GM21528 (cell line): ENCODE results near the gene TMEM91.
"Not testable (repeated sequence)": the region's sequence is repeated elsewhere in the genome, so short reads cannot be mapped to it uniquely, and the experiment has no call there.

Experiments used
- ATAC-seq: cut with Tn5 transposase; IDR thresholded peaks from one replicate; pipeline ENCODE4 v1.9.1; 2021; ENCODE audit warnings: mild to moderate bottlenecking, moderate library complexity; ENCODE audit not compliant: unreplicated experiment, low FRiP score

TMEM91 gene

DNA sequence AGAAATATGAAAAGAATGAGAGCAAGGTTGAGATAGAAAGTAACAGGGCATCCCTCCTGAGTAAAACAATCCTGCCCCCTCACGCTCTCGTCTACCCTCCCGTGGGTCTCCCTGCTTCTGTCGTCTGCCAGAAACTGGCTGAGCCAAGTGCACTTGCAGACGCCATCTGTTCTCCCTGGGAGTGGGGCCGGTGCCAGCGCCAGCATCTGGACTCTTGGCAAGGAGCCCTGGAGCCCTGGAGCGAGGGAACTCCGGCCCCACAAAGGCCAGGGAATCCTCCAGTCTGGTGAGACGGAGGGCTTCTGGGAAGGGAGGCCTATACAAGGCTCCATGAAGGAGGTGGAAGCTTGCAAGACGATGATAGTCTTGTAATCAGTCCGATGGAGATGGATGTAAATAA is 2.3 kb upstream of the TMEM91 start:
- no peak for ATAC-seq

DNA sequence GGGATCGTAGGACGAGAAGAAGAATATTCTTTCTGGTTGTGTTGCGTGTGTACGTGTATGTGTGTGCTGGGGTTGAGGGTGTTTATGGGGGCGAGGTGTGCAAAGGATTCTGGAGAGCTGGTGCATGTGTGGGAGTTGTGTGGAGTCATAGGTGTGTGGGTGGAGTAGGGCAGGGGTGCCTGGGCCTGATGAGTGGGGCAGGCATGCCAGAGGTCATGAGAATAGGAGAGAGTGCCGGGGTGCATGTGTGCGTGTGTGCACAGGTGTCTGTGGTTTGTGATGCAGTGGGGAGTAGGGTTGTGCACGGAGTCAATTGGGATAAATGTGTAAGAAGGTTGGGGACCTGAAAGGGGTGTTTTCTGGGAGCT is 649 bp downstream of the TMEM91 start:
- ATAC-seq = no peak

DNA sequence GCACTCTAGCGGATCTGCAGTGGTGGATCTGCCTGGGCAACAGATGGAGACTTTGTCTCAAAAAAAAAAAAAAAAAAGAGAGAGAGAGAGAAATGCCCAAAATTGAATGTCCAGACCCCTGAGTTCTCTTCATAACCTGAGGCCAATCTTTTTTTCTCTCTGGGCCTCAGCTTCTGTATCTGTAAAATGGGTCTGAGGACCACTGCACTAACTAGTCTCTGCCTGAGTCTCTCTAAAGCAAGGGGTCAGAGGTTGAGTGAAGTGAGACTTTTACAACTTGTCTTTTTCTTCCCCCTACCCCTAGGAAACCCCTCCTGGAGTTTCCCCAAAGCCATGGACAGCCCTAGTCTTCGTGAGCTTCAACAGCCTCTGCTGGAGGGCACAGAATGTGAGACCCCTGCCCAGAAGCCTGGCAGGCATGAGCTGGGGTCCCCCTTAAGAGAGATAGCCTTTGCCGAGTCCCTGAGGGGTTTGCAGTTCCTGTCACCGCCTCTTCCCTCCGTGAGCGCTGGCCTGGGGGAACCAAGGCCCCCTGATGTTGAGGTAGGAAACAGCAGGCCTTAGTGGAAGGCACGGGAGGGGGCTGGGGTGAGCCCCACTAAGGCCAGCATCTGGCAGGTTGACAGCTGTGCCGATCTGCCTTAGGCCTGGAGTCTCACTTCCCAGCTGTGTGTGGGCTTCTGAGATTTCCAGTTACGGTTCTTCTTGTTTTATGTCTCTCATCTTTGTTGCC is 1.8 kb downstream of the TMEM91 start:
- ATAC-seq = peak; percentile 64

DNA sequence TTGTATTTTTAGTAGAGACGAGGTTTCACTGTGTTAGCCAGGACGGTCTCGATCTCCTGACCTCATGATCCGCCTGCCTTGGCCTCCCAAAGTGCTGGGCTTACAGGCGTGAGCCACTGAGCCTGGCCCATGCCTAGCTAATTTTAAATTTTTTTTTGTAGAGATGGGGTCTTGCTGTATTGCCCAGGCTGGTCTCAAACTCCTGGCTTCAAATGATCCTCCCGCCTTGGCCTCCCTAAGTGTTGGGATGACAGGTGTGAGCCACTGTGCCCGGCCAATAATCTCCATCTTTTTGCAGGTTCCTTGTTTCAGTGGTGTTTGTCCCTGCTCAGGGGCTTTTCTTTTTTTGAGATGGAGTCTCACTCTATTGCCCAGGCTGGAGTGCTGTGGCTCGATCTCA is 5.2 kb downstream of the TMEM91 start:
- not testable (repeated sequence) for ATAC-seq

DNA sequence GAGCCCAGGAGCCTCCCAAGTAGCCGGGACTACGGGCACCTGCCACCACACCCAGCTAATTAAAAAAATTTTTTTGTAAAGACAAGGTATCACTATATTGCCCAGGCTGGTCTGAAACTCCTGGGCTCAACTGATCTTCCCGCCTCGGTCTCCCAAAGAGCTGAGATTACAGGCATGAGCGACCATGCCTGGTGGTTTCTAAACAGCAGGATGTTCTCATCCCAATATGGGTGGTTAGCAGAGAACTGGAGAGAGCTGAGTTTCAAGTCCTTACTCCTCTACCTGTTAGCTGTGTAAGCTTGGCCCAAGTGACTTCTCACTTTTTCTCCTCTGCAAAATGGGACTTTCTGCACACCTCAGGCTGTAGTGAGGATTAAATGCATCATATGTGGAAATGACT is 8.0 kb downstream of the TMEM91 start:
- ATAC-seq = no peak

DNA sequence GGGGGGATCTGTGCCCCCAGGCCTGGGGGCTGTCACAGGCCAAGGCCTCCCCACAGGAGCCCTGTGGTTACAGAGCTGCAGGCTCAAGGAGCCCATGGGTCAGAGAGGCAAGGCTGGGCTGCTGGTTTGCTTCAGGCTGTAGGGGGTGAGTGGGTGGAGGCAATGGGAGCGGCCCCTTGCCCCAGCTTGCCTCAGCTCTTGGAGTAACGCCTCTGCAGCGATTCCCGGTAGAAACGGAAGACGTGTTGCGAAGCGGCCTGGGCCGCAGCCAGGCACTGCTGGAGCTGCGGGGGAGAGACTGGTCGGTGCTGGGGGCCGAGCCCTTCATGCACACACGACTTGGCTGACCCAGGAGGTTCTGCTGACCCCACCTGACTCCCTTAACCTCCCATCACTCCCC is 10.1 kb downstream of the TMEM91 start:
- no peak for ATAC-seq

DNA sequence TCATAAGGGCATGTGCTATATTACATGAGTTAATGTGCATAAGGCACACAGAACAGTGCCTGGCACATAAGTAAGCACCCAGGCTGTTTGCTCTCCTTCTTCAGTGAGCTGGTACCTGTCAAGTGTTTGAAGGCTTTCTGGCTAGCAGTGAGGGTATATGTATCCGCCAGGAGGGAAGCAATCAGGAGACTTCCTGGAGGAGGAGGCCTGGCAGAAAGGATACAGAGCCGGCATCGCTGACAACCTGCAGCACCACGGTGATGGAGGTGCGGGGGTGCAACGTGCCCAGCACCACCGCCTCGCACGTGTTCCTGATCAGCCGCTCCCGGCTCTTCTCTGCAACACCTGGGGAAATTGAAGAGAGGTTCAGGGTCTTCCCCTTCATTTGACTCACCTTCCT is 15.3 kb downstream of the TMEM91 start:
- no peak for ATAC-seq

DNA sequence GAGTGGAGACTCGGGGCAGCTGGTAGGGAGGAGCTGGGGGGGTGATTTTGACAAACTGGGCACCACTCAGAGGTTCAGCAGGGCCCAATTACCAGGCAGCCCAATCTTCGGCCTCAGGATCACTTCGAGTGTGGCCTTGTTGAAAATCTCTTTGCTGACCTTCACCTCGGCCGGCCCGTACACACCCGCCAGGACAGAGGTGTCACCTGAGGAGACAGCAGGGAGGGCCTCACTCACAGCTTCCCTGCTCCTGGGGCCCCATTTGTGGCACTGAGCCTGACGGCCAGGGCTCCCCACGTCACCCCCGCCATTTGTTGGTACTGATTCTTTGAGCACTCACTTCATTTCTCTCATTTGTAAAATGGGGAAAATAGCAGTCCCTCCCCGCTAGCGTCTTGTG is 16.4 kb downstream of the TMEM91 start:
- ATAC-seq = no peak

DNA sequence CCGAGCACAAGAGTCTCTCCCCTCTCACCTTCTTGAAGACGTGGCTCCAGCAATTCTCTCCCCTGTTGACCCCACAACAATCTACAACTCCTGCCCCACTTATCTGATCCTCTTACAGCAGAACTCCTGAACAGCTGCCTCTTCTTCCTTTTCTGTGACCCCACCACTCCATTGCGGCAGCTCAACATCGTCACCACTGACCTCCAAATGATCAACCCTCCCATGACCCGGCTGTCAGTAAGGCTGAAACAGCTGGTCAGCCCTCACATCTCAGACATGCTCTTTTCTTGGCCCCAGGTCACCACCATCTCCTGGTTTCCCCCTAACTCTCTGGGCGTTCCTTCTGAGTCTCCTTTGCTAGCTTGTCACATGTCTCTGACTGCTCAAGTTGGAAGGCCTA is 19.0 kb downstream of the TMEM91 start:
- ATAC-seq = no peak

DNA sequence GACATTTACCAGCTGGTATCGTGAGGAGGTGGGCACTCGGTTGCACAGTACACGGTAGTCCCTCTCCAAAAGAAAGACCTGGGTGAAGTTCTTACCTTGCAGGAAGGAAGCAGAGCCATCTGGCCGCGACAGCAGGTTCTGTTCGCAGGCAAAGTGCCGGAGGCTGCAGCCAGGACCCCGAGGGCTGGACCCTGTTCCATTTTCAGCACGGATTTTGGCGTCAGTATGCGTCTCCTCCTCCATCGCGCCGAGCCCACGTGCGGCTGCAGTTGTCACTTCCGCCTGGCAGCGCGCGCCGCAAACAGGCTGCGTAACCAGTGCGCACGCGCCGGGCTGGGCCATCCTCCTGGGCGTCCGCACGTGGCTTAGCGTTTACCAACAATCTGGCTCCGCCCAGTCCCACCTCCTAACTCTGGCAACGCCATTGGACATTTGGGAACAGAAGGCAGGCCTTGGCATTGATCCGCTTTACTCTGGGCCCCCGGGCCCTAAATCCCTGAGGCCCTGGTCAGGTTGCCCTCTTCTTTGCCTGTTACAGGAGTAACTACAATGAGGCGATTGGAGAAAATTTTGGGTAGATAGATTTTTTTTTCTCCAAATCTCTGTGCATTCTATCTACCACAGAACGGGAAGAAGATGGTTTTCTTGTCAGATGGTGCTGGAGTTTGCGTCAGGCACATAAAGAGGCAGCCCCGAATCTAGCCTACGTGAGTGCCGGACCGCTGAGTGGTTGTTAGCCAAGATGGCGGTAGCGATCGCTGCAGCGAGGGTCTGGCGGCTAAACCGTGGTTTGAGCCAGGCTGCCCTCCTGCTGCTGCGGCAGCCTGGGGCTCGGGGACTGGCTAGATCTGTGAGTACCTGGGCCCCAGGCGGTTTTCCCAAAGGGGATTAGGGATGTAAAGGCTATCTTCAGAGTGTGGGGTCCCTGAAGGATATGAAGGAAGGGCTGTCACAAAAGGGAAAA is 21.0 kb downstream of the TMEM91 start, which contains the start of the genes BCKDHA and EXOSC5:
TSS of gene BCKDHA (plus strand) at position 733 of the 964 bp plus-strand sequence. CDS start at position 743, 10 bp downstream.
TSS of gene EXOSC5 (minus strand) at position 274 of the 964 bp plus-strand sequence. CDS start at position 243, 31 bp downstream.
- peak; percentile 87 for ATAC-seq

DNA sequence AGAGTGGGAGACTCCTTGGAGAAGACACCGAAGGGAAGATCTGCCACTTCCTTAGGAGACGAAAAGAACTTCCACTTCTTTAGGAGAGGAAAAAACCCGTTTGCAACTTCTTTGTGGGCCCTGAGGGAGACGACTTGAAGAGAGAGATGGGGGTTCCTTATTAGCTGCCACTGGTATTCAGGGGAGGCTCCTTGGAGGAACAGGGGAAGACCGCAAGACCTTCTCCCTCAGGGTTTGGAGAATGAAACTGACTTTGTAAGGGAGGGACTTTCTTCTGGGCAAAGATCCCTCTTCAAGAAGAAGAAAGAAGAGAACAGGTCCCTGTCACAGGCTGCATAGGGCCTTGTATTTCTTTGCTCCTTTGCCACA is 21.7 kb downstream of the TMEM91 start:
- ATAC-seq = no peak

DNA sequence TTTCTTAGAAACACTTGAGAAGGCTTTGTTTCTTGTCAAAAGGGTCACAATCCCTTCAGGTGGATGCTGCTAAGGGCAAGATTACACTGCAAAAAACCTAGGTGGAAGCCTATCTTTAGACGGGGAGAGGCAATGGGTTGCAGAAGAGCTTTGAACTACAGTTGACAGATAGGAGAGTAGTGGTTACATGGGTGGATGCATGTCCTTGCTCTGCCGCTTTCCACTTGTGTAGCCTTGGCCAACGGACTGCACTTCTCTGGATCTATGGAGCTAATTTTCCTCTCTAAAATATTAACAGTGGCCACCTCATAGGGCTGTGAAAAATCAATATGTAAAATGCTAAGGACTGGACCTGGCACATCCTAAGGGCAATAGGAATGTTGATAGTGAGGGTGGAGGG is 22.3 kb downstream of the TMEM91 start:
- no peak for ATAC-seq

DNA sequence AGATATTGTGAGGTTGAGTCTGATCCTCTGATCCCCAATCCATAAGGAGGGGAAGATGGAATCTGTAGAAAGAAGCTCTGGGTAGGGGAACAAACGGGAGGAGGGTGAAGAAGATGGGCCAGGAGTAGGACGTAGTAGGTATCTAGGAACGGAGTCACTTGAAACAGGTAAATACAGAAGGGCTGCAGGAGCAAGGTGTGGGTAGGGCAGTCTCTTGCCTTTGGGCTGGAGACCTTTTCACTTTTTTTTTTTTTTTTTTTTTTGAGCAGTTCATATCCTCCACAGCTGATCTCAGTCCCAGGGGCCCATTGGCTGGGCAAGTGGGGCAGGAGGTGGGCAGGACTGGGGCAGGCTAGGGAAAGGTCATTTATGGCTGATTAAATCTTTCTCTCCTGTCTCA is 22.8 kb downstream of the TMEM91 start:
- no peak for ATAC-seq

DNA sequence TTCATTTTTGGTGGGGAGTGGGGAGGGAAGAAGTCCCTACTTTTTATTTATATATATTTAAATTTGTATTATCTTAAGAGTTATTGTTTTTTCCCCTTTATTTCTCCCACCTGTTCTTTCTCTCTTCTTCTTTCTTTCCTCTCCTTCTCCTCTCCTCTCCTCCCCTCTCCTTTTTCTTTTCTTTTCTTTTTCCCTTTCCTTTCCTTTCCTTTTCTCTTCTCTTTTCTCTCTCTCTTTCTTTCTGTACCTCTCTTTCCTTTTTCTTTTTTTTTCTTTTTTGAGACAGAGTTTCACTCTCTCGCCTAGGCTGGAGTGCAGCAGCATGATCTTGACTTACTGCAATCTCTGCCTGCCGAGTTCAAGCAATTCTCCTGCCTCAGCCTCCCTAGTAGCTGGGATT is 23.2 kb downstream of the TMEM91 start:
- ATAC-seq = no peak

DNA sequence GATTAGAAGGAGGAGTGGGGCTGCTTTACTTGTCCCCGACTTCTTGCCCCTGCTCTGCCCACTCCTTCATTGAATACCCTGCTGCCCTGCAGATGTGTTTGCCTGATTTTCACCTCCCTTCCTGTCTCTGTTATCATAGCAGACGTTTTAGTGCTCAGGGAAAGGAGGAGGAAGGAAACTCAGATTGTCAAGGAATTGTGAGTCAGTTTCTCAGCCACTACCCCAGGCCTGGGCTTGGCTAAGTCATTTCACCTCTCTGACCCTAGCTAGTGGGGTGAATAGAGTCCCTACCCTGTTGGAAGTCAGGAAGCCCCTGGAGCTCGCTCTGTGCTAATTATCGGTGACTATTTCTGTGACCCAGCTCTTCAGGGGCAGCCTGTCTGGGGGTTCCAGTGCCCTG is 25.1 kb downstream of the TMEM91 start:
- ATAC-seq = no peak

DNA sequence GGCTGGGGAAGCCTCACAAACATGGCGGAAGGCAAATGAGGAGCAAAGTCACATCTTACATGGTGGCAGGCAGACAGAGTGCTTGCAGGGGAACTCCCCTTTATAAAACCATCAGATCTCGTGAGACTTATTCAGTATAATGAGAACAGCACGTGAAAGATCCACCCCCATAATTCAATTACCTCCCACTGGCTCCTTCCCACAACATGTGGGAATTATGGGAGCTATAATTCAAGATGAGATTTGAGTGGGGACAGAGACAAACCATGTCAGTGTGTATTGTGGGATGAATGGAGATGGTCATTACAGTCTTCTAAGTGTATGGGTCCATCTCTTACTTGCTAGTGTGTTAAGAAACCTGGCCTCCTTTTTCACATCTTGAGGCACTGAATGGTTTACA is 25.7 kb downstream of the TMEM91 start:
- ATAC-seq = no peak

DNA sequence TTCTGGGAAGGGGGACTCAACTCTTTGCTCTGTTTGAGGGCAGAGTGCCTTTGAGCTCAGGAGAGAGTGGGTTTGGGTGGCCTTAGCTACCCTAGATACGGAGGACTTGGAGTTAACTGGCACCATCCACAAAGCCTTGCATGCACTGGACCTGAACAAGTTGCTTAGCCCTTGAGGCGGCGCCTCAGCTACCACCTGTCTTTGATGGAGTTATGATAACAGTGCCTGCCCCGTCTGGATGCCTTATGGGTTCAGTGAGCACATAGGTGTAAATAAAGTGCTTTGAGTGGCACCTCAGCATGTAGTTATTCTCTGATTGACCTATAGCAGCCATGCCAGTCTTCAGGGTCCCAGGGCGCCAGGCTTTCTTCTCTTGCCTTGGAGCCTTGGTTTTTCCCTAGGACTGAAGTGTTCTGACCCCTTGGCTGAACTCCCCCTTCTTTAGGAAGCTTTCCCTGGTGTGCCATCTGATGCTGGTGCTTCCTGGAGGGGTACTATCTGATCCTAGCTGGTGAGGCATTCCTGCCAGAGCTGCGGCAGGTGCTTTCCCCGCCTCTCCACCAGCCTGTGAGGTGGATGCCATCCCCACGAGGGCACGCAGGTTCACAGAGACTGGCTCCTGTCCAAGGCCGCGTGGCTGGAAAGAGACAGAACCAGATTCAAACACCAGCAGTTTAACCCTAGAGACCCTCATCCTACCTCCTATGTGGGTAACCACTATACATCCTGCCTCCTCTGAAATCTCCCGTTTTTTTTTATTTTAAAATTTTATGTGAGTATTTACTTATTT is 27.0 kb downstream of the TMEM91 start:
- ATAC-seq = no peak

DNA sequence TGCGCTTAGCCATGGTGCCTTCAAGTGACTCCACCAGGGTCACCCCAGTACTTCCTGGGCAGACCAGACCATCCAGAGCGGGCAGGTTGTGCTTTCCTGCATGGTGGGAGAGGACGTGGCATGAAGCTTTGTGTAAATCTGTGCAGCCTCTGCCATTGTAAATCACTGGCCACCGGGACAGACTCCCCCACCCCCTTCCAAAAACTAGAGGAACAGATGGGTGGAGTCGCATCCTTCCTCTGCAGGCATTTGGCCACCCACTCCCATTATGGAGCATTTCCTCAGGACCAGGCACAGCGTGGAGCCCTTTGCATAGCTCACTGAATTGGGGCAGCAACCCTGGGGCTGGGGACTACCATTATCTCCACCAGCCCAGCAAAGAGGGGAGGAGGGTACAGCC is 29.4 kb downstream of the TMEM91 start:
- no peak for ATAC-seq

DNA sequence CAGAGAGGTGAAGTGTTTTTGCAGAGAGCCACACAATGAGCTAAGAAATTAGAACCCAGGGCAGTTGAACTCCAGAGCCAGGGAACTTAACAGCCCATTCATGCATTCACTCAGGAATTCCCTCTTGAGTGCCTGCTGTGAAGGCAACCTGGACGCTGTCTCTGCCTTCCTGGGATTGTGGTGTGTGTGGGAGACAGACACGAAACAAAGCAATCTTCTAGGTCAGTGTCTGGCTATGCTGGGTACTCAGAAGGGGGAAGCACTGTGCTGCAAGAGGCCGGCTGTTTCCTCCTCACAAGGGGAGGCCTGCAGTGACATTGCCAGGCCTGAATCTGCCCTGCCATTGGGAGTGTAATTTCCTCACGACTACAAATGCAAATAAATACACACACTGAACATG is 30.9 kb downstream of the TMEM91 start:
- no peak for ATAC-seq

DNA sequence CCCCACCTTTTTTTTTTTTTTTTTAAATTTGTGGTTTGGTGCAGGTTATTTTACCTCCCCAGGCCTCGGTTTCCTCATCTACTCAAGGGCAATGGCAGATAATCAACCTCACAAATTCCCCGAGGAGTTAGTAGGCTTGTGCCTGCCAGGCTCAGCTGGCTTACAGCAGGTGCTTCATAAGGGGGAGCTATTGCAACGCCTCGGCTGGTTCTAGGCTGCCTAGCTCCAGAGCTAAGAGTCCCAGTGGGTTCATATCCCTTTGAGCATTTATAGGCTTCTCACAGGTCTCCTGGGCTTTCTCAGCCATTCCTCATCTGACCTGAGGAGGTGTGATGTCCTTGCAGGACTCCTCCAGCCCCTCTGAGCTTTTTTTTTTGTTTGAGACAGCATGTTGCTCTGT is 31.9 kb downstream of the TMEM91 start:
- ATAC-seq = no peak

DNA sequence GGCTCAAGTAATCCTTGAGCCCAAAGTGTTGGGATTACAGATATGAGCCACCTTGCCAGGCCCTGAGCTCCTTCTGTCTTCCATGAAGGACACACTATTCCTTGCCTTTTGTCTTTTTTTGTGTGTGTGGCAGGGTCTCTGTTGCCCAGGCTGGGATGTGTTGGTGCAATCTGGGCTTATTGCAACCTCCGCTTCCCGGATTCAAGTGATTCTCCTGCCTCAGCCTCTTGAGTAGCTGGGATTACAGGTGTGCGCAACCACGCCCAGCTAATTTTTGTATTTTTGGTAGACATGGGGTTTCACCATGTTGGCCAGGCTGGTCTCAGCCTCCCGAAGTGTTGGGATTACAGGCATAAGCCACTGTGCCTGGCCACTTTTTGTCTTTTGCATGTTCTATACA is 32.5 kb downstream of the TMEM91 start:
- not testable (repeated sequence) for ATAC-seq
